Daoy (cell line): ENCODE results near the gene MYORG. TPM values are rescaled to one million over a fixed set of nuclear protein-coding genes. Genes with fewer than 3 reads are reported as not detected.
"Not testable (repeated sequence)": the region's sequence is repeated elsewhere in the genome, so short reads cannot be mapped to it uniquely, and the experiment has no call there.

Experiments used
- DNase-seq: peaks from one replicate; pipeline ENCODE4 v3.0.0-alpha.2; 2015; ENCODE audit warnings: low read depth
- total RNA-seq: library from RNA; depleted of rRNA; stranded (reverse); fragments of >200 nt; shearing (Covaris generic); gene quantifications from 2 replicates; pipeline ENCODE4 v1.2.3, GENCODE V29; 2014

The MYORG gene
- total RNA-seq, 1 experiment from 2014 or later: 0.86 TPM

GRCh38 chr9:34369636-34370035, 7.1 kb downstream of the MYORG start:
- DNase-seq: no peak

GRCh38 chr9:34368796-34369195, 7.9 kb downstream of the MYORG start:
- DNase-seq: not testable (repeated sequence)

GRCh38 chr9:34367751-34368410, 8.8 kb downstream of the MYORG start:
- DNase-seq: not testable (repeated sequence)

- no peak for DNase-seq
These were observed 10.3 kb downstream of the MYORG start for GRCh38 chr9:34366365-34366764.

- DNase-seq: no peak
These were observed 11.4 kb downstream of the MYORG start for GRCh38 chr9:34365282-34365681.

- DNase-seq: no peak
These were observed 12.9 kb downstream of the MYORG start for GRCh38 chr9:34363619-34364351.

GRCh38 chr9:34362614-34363214, 14.0 kb downstream of the MYORG start:
- no peak for DNase-seq

GRCh38 chr9:34352957-34353356, 23.7 kb downstream of the MYORG start:
- DNase-seq: not testable (repeated sequence)

- not testable (repeated sequence) for DNase-seq
These were observed 24.5 kb downstream of the MYORG start for GRCh38 chr9:34352122-34352652.

GRCh38 chr9:34349324-34349723, 27.4 kb downstream of the MYORG start:
- no peak for DNase-seq

- no peak for DNase-seq
These were observed 28.9 kb downstream of the MYORG start for GRCh38 chr9:34347800-34348158.

GRCh38 chr9:34346873-34347799, 29.6 kb downstream of the MYORG start:
- no peak for DNase-seq

- no peak for DNase-seq
These were observed 33.1 kb downstream of the MYORG start for GRCh38 chr9:34343605-34344004.

- DNase-seq: no peak
These were observed 33.6 kb downstream of the MYORG start for GRCh38 chr9:34343090-34343489.

- DNase-seq: no peak
These were observed 34.9 kb downstream of the MYORG start for GRCh38 chr9:34341659-34342295.

GRCh38 chr9:34338665-34339385, 37.9 kb downstream of the MYORG start:
- DNase-seq: no peak

GRCh38 chr9:34338079-34338478, 38.6 kb downstream of the MYORG start:
- not testable (repeated sequence) for DNase-seq

- DNase-seq: no peak
These were observed 39.3 kb downstream of the MYORG start for GRCh38 chr9:34337403-34337802.

GRCh38 chr9:34335376-34335775, 41.3 kb downstream of the MYORG start:
- DNase-seq: no peak

- no peak for DNase-seq
These were observed 41.8 kb downstream of the MYORG start for GRCh38 chr9:34334916-34335315.
